Astrocyte (in vitro differentiated cells and primary cell): ENCODE measurements around the gene COL19A1. TPM values are rescaled to one million over a fixed set of nuclear protein-coding genes. Genes with fewer than 3 reads are reported as not detected.

Source experiments
- DNase-seq: peaks from one replicate; pipeline ENCODE4 v3.0.0-alpha.2; 2010; ENCODE audit warnings: low read depth
- FAIRE-seq: peaks from 2 replicates; lab custom pipeline; 2011; peaks lifted over from hg19 to GRCh38; lab: Jason Lieb, UNC
- H2AFZ ChIP-seq: 2 replicates; pipeline ENCODE4 v1.6.0; 2012; ENCODE audit warnings: low read depth, low read length, inconsistent platforms
- H3K27ac ChIP-seq: 2 replicates; pipeline ENCODE4 v1.5.1; 2011; ENCODE audit warnings: low read depth, low read length, inconsistent platforms
- H3K27me3 ChIP-seq: 2 replicates; pipeline ENCODE4 v1.6.0; 2011; ENCODE audit warnings: low read length, inconsistent platforms; ENCODE audit not compliant: insufficient read depth
- H3K36me3 ChIP-seq: 2 replicates; pipeline ENCODE4 v1.5.1; 2011; ENCODE audit warnings: low read length, inconsistent platforms; ENCODE audit not compliant: insufficient read depth
- H3K4me1 ChIP-seq: 2 replicates; pipeline ENCODE4 v1.5.1; 2011; ENCODE audit warnings: low read length, inconsistent platforms; ENCODE audit not compliant: insufficient read depth
- H3K4me2 ChIP-seq: 2 replicates; pipeline ENCODE4 v1.6.0; 2012; ENCODE audit warnings: low read length, inconsistent platforms
- H3K4me3 ChIP-seq: 2 replicates; pipeline ENCODE4 v1.5.1; 2011; ENCODE audit warnings: low read depth, mild to moderate bottlenecking, low read length, inconsistent platforms; ENCODE audit not compliant: insufficient read depth
- H3K79me2 ChIP-seq: 2 replicates; pipeline ENCODE4 v1.6.0; 2012; ENCODE audit warnings: mild to moderate bottlenecking, low read length, inconsistent platforms; ENCODE audit not compliant: insufficient read depth
- H3K9ac ChIP-seq: 2 replicates; pipeline ENCODE4 v1.6.0; 2012; ENCODE audit warnings: mild to moderate bottlenecking, low read length, inconsistent platforms
- H3K9me3 ChIP-seq: 2 replicates; pipeline ENCODE4 v1.5.1; 2012; ENCODE audit warnings: low read depth, mild to moderate bottlenecking, low read length, inconsistent platforms; ENCODE audit not compliant: insufficient read depth
- H4K20me1 ChIP-seq: 2 replicates; pipeline ENCODE4 v1.6.0; 2012; ENCODE audit warnings: low read length, inconsistent platforms; ENCODE audit not compliant: insufficient read depth
- H3K27ac Mint-ChIP-seq: one replicate; pipeline ENCODE4 v1.8.0; 2021; ENCODE audit warnings: mild to moderate bottlenecking, mixed read lengths; ENCODE audit not compliant: unreplicated experiment
- H3K27me3 Mint-ChIP-seq: one replicate; pipeline ENCODE4 v1.8.0; 2021; ENCODE audit warnings: low read depth, mixed read lengths; ENCODE audit not compliant: unreplicated experiment
- H3K36me3 Mint-ChIP-seq: one replicate; pipeline ENCODE4 v1.8.0; 2021; ENCODE audit warnings: low read depth, mixed read lengths; ENCODE audit not compliant: unreplicated experiment
- H3K4me1 Mint-ChIP-seq: one replicate; pipeline ENCODE4 v1.8.0; 2021; ENCODE audit warnings: low read depth, mixed read lengths; ENCODE audit not compliant: unreplicated experiment
- H3K4me3 Mint-ChIP-seq: one replicate; pipeline ENCODE4 v1.8.0; 2021; ENCODE audit warnings: mild to moderate bottlenecking, moderate library complexity, mixed read lengths; ENCODE audit not compliant: unreplicated experiment
- H3K9me3 Mint-ChIP-seq: one replicate; pipeline ENCODE4 v1.8.0; 2021; ENCODE audit warnings: mild to moderate bottlenecking, mixed read lengths; ENCODE audit not compliant: unreplicated experiment
- EZH2 ChIP-seq: IDR thresholded peaks from 2 replicates; pipeline ENCODE4 v1.6.1; 2012; ENCODE audit warnings: mild to moderate bottlenecking, low read length, inconsistent platforms; ENCODE audit not compliant: insufficient read depth
- total RNA-seq: library from RNA; stranded (reverse); gene quantifications from 2 replicates; pipeline ENCODE4 v1.2.1, GENCODE V29; 2021
- TF ChIP-seq, protein P1 (sequence below): IDR thresholded peaks from 2 replicates; pipeline ENCODE4 v1.5.1; 2011; ENCODE audit warnings: low read depth, mild to moderate bottlenecking, inconsistent platforms, low read length, moderate library complexity; ENCODE audit not compliant: insufficient read depth

Gene COL19A1
- total RNA-seq, 1 donor from 2014 or later: 0.18 TPM

DNA sequence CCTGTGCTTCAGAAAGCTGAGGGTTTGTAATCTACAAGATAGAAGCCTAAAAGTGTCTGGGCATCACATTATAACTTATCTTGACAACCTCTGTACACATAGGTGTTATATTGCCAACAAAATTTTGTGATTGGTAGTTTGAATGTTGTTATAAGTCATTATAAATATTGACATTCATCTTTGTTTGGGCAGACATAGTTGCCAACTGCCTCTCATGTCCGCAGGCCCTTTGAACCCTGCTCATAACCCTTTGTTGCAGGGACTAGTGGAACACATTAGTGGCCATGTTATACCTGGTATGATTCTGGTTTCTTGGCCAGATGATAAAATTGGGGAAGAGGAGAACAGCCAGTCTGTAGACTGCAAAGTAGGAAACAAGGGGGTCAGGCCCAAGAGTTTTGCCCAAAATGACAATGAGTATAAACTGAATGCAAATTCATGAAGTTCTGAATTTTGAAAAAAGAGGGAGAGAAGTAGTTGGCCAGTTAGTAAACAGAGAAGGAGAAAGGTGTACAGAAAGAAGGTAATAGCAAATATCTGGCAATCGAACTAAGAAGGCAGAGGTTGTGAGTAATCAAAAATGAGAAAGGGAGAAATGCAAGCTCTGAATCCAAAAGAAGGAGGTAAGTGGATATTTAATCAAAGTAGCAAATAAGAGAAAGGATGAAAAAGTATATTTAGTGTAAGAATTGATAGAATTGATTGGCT is 48.0 kb upstream of the COL19A1 start:
- Mint-ChIP-seq H3K27me3 (no peaks in the 10 kb centered on the region), H3K36me3 (no peaks in the 10 kb centered on the region), H3K4me1 (peaks cover 3% of the 10 kb centered on the region), H3K4me3 (no peak overlapping the region), H3K9me3 (peaks cover 3% of the 10 kb centered on the region), H3K27ac (no peak overlapping the region)
- Histone ChIP-seq H3K27me3 (no peaks in the 10 kb centered on the region), H3K4me2 (no peak overlapping the region), H2AFZ (no peak overlapping the region), H3K9me3 (no peaks in the 10 kb centered on the region), H3K4me3 (no peak overlapping the region), H3K36me3 (no peaks in the 10 kb centered on the region), H4K20me1 (no peaks in the 10 kb centered on the region), H3K4me1 (no peaks in the 10 kb centered on the region), H3K27ac (no peak overlapping the region), H3K9ac (no peak overlapping the region), H3K79me2 (no peaks in the 10 kb centered on the region)
- DNase-seq (no peak), FAIRE-seq (no peak)
- TF ChIP-seq, protein P1, sequence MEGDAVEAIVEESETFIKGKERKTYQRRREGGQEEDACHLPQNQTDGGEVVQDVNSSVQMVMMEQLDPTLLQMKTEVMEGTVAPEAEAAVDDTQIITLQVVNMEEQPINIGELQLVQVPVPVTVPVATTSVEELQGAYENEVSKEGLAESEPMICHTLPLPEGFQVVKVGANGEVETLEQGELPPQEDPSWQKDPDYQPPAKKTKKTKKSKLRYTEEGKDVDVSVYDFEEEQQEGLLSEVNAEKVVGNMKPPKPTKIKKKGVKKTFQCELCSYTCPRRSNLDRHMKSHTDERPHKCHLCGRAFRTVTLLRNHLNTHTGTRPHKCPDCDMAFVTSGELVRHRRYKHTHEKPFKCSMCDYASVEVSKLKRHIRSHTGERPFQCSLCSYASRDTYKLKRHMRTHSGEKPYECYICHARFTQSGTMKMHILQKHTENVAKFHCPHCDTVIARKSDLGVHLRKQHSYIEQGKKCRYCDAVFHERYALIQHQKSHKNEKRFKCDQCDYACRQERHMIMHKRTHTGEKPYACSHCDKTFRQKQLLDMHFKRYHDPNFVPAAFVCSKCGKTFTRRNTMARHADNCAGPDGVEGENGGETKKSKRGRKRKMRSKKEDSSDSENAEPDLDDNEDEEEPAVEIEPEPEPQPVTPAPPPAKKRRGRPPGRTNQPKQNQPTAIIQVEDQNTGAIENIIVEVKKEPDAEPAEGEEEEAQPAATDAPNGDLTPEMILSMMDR: no peak
- no peak for TF ChIP-seq EZH2

DNA sequence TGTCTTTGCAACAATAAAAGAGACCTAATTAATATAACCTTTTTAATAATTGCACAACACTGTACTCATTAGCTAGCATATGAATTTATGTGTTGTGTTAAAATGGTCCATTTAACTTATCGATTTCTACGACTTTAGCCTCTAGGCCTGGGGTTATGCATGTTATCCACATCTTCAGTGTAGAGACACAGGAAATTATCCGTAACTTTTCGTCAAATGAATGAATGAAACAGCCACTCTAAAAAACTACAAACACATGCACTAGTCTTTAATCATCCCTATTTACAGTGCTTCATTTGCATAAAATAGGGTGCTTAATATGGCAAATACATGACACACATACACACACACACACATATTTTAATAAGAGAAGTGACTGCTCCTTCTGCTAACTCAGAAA is 47.2 kb upstream of the COL19A1 start:
- H3K36me3 Mint-ChIP-seq: no peaks in the 10 kb centered on the region
- H3K4me3 ChIP-seq: no peak overlapping the region
- DNase-seq: no peak
- H3K27me3 Mint-ChIP-seq: no peaks in the 10 kb centered on the region
- H3K4me1 ChIP-seq: no peaks in the 10 kb centered on the region
- no peak overlapping the region for H3K27ac Mint-ChIP-seq
- H3K36me3 ChIP-seq: no peaks in the 10 kb centered on the region
- no peaks in the 10 kb centered on the region for H3K9me3 ChIP-seq
- H3K4me1 Mint-ChIP-seq: no peaks in the 10 kb centered on the region
- H2AFZ ChIP-seq: no peak overlapping the region
- H3K27ac ChIP-seq: no peak overlapping the region
- H3K79me2 ChIP-seq: no peaks in the 10 kb centered on the region
- TF ChIP-seq EZH2: no peak
- TF ChIP-seq, protein P1: no peak
- no peak overlapping the region for H3K4me3 Mint-ChIP-seq
- no peak overlapping the region for H3K4me2 ChIP-seq
- no peak overlapping the region for H3K9ac ChIP-seq
- H3K27me3 ChIP-seq: no peaks in the 10 kb centered on the region
- no peaks in the 10 kb centered on the region for H4K20me1 ChIP-seq
- peaks cover 3% of the 10 kb centered on the region for H3K9me3 Mint-ChIP-seq
- no peak for FAIRE-seq

DNA sequence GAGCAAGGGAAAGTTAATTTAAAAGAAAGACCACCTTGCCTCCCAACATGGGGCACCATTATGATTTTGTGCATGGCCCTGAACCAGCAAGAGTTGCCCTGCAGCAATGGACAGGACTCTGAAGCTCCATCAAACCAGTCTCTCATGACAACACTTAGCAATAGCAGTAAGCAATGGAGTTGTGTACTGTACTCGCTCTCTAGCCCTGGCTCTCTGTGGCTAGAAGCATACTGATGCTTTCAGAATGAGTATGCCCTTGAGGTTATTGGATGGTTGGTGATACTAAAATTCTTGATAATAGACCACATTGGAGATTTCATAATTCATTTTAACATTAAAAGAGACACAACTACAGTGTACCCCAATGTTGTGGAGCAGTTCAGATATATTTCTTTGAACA is 46.3 kb upstream of the COL19A1 start:
- Histone ChIP-seq H3K79me2 (no peaks in the 10 kb centered on the region), H3K4me1 (no peaks in the 10 kb centered on the region), H3K4me2 (no peak overlapping the region), H3K9me3 (no peaks in the 10 kb centered on the region), H4K20me1 (no peaks in the 10 kb centered on the region), H3K4me3 (no peak overlapping the region), H3K27me3 (no peaks in the 10 kb centered on the region), H3K27ac (no peak overlapping the region), H2AFZ (no peak overlapping the region), H3K36me3 (no peaks in the 10 kb centered on the region), H3K9ac (no peak overlapping the region)
- TF ChIP-seq EZH2: no peak
- TF ChIP-seq, protein P1: no peak
- H3K4me1 Mint-ChIP-seq: no peaks in the 10 kb centered on the region
- DNase-seq (no peak), FAIRE-seq (no peak)
- no peak overlapping the region for H3K4me3 Mint-ChIP-seq
- H3K9me3 Mint-ChIP-seq: peaks cover 3% of the 10 kb centered on the region
- H3K36me3 Mint-ChIP-seq: no peaks in the 10 kb centered on the region
- no peak overlapping the region for H3K27ac Mint-ChIP-seq
- no peaks in the 10 kb centered on the region for H3K27me3 Mint-ChIP-seq
